ENCODE measurements around the gene MON1B. TPM values are rescaled to one million over a fixed set of nuclear protein-coding genes. Genes with fewer than 3 reads are reported as not detected.
"Not testable (repeated sequence)": the region's sequence is repeated elsewhere in the genome, so short reads cannot be mapped to it uniquely, and the experiment has no call there.

The MON1B gene
- total RNA-seq, 1 donor from 2014 or later = 30.0 TPM

DNA sequence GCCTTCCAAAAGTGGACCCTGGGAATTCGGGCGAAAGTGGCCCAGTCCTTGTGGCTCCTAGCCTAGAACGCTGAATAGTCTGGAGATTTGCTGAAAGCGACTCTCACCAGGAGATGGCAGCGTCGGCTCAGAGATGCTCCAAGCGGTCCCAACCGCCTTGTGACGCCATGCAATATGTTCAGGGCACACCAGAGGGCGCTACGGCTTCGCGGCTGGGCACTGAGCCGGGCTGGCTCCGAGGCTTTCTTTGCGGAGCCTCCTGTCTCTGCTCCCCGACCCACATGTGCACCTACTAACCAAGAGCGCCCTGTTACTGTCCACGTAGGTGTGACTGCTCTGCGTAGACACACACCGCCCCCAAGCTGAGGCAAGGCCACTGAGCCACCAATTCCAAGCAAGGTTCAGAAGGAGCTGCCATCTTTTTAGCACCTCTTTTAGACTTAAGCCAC lies 45.1 kb downstream of the MON1B start:
- Histone ChIP-seq H3K27me3 (ENCODE audit: control insufficient read depth, insufficient read depth, low read length) (no peaks in the 10 kb centered on the region), H3K36me3 (ENCODE audit: control insufficient read depth, insufficient read depth, low read length) (peaks cover 1% of the 10 kb centered on the region), H3K4me3 (ENCODE audit: low read depth, low read length) (no peak overlapping the region)
- TF ChIP-seq, protein P1, sequence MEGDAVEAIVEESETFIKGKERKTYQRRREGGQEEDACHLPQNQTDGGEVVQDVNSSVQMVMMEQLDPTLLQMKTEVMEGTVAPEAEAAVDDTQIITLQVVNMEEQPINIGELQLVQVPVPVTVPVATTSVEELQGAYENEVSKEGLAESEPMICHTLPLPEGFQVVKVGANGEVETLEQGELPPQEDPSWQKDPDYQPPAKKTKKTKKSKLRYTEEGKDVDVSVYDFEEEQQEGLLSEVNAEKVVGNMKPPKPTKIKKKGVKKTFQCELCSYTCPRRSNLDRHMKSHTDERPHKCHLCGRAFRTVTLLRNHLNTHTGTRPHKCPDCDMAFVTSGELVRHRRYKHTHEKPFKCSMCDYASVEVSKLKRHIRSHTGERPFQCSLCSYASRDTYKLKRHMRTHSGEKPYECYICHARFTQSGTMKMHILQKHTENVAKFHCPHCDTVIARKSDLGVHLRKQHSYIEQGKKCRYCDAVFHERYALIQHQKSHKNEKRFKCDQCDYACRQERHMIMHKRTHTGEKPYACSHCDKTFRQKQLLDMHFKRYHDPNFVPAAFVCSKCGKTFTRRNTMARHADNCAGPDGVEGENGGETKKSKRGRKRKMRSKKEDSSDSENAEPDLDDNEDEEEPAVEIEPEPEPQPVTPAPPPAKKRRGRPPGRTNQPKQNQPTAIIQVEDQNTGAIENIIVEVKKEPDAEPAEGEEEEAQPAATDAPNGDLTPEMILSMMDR (IDR thresholded peaks at IDR 0.05; ENCODE audit: insufficient read depth, low read length, poor library complexity, severe bottlenecking) = peak; percentile 99
- no peak for DNase-seq (ENCODE audit: low read depth)

GRCh38 chr16:77238593-77238992 lies 47.6 kb downstream of the MON1B start:
- H3K4me3 ChIP-seq (ENCODE audit: low read depth, low read length) = no peak overlapping the region
- H3K27me3 ChIP-seq (ENCODE audit: control insufficient read depth, insufficient read depth, low read length) = no peaks in the 10 kb centered on the region
- peaks cover 1% of the 10 kb centered on the region for H3K36me3 ChIP-seq (ENCODE audit: control insufficient read depth, insufficient read depth, low read length)
- TF ChIP-seq, protein P1 (IDR thresholded peaks at IDR 0.05; ENCODE audit: insufficient read depth, low read length, poor library complexity, severe bottlenecking) = no peak
- DNase-seq (ENCODE audit: low read depth) = no peak

DNA sequence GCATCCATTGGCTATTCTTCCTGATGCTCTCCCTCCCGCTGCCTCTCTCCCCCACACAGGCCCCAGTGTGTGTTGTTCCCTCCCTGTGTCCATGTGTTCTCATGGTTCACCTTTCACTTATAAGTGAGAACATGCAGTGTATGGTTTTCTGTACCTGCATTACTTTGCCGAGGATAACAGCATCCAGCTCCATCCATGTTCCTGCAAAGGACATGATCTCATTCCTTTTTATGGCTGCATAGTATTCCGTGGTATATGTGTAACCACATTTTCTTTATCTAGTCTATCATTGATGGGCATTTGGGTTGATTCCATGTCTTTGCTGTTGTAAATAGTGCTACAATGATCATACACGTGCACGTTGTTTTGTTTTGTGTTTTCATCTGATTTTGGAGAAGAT lies 51.5 kb downstream of the MON1B start:
- DNase-seq (ENCODE audit: low read depth); H3K4me3 ChIP-seq (ENCODE audit: low read depth, low read length); H3K36me3 ChIP-seq (ENCODE audit: control insufficient read depth, insufficient read depth, low read length); H3K27me3 ChIP-seq (ENCODE audit: control insufficient read depth, insufficient read depth, low read length): not testable (repeated sequence)

DNA sequence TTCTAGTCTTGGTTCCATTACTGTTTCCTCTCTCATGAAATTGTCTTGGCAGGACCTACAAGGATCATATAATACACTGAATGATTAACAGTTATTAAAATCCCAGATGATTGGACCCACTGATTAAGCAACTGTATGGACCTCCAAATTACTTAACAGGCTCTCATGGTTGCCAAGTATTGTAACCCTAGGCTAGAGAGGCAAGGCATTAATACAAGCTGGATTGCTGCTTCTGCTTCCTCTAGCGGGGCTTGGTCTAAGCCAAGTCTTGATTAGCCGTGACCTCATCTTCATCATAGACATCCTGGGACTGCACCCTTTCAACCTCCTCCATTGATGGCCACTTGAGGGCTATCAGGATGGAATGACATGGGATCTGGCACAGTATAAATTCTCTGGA lies 55.2 kb downstream of the MON1B start:
- Histone ChIP-seq H3K36me3 (ENCODE audit: control insufficient read depth, insufficient read depth, low read length) (no peaks in the 10 kb centered on the region), H3K4me3 (ENCODE audit: low read depth, low read length) (no peak overlapping the region), H3K27me3 (ENCODE audit: control insufficient read depth, insufficient read depth, low read length) (no peaks in the 10 kb centered on the region)
- TF ChIP-seq, protein P1 (IDR thresholded peaks at IDR 0.05; ENCODE audit: insufficient read depth, low read length, poor library complexity, severe bottlenecking) = no peak
- no peak for DNase-seq (ENCODE audit: low read depth)

GRCh38 chr16:77250400-77250799 lies 59.4 kb downstream of the MON1B start:
- H3K4me3 ChIP-seq (ENCODE audit: low read depth, low read length) = no peak overlapping the region
- H3K36me3 ChIP-seq (ENCODE audit: control insufficient read depth, insufficient read depth, low read length) = no peaks in the 10 kb centered on the region
- TF ChIP-seq, protein P1 (IDR thresholded peaks at IDR 0.05; ENCODE audit: insufficient read depth, low read length, poor library complexity, severe bottlenecking) = no peak
- DNase-seq (ENCODE audit: low read depth) = no peak
- no peaks in the 10 kb centered on the region for H3K27me3 ChIP-seq (ENCODE audit: control insufficient read depth, insufficient read depth, low read length)

Other genes starting within 250 kb of the MON1B start
- 3.4 and 7.5 TPM in 2 replicates for gene SYCE1L, start 8.2 kb downstream of the MON1B start, total RNA-seq
- 0.75 and 2.0 TPM in 2 replicates for gene ADAMTS18, start 243.8 kb downstream of the MON1B start, total RNA-seq

Measured in kidney epithelial cell (primary cell).